Loucy (cell line): Measurements from ENCODE around the gene CTSE.
"Not testable (repeated sequence)": the region's sequence is repeated elsewhere in the genome, so short reads cannot be mapped to it uniquely, and the experiment has no call there.

Experiments
- EZH2phosphoT487 ChIP-seq: fragments of 200-600 bp; IDR thresholded peaks from 2 replicates; pipeline ENCODE4 v1.6.1; 2018; ENCODE audit warnings: antibody characterized with exemption, mild to moderate bottlenecking, moderate library complexity, borderline replicate concordance
- TF ChIP-seq, protein P1 (sequence below): fragments of 200-600 bp; sonication (generic); conservative IDR thresholded peaks from 2 replicates; pipeline ENCODE4 v1.5.1; 2014; ENCODE audit warnings: mild to moderate bottlenecking, antibody characterized with exemption, low read length

GRCh38 chr1:205996641-205997040 lies 27.1 kb downstream of the CTSE start:
- TF ChIP-seq, protein P1, sequence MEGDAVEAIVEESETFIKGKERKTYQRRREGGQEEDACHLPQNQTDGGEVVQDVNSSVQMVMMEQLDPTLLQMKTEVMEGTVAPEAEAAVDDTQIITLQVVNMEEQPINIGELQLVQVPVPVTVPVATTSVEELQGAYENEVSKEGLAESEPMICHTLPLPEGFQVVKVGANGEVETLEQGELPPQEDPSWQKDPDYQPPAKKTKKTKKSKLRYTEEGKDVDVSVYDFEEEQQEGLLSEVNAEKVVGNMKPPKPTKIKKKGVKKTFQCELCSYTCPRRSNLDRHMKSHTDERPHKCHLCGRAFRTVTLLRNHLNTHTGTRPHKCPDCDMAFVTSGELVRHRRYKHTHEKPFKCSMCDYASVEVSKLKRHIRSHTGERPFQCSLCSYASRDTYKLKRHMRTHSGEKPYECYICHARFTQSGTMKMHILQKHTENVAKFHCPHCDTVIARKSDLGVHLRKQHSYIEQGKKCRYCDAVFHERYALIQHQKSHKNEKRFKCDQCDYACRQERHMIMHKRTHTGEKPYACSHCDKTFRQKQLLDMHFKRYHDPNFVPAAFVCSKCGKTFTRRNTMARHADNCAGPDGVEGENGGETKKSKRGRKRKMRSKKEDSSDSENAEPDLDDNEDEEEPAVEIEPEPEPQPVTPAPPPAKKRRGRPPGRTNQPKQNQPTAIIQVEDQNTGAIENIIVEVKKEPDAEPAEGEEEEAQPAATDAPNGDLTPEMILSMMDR = not testable (repeated sequence)
- not testable (repeated sequence) for TF ChIP-seq EZH2phosphoT487
